Measurements from ENCODE around the gene CLIP2. TPM values are rescaled to one million over a fixed set of nuclear protein-coding genes. Genes with fewer than 3 reads are reported as not detected.

Gene CLIP2
- total RNA-seq, 1 donor from 2014 or later = 40.7 TPM

DNA sequence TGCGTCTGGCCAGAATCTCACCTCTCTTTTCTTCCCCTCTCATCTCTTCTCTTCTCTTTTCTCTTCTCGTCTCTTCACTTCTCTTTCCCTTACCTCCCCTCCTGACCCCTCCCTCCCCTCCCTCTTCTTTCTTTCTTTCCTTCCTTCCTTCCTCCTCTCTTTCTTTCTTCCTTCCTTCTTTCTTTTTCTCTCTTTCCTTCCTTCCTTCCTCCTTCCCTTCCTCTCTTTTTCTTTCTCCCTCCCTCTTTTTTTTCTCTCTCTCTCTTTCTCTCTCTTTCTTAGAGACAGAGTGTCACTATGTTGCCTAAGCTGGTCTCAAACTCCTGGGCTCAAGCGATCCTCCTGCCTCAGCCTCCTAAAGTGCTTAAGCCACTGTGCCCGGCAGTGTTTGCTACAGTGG, 159.9 kb downstream of the CLIP2 start:
- DNase-seq = no peak

DNA sequence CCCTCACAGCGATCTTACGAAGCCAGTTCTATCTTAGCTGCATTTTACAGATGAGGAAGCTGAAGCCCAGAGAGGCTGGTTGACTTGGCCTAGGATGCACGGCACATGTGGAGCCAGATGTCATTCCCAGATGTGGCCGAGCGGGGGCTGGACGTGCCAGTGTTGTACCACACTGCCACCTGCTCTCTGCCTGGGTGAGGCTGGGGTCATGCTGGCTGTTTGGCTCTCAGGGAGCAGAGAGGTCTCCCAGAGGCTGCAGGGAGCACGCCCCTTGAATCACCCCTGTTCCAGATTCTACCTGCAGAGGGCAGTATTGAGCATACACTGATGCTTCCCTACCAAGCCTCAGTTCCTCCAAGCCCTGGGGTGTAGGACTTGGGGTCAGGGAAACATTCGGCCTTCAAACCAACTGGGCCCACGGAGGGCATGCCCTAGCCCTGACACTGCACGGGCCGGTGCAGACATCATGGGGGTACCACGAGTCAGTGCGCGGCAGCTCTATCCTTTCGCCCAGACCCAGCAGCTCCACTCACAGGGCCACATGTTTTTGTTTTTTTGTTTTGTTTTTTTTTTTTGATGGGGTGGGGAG, 160.7 kb downstream of the CLIP2 start:
- peak; percentile 83 for DNase-seq

DNA sequence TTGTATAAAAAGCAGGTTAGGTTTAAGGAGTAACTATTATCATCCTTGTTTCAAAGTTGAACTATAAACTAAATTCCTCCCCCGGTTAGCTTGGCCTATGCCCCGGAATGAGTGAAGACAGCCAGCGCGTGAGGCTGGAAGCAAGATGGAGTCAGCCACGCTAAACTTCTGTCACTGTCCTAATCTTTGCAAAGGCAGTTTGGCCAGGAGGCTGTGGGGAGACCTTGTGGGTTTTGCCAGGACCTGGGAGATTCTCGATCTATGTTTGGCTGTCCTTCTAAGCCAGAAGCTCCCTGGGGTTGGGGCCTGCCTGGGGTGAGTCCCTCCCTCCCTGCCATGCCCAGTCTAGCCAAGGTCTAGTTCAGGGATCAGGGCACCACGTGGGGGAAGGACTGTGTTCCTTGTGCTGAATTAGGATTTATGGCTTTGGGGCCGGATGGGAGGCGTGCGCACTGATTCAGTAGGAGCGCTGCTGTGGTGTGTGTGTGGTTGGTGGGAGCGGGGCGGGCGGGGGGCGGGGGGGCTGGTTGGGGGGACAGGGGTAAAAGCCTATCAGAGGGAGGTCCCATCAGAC, 163.6 kb downstream of the CLIP2 start:
- peak; percentile 23 for DNase-seq

DNA sequence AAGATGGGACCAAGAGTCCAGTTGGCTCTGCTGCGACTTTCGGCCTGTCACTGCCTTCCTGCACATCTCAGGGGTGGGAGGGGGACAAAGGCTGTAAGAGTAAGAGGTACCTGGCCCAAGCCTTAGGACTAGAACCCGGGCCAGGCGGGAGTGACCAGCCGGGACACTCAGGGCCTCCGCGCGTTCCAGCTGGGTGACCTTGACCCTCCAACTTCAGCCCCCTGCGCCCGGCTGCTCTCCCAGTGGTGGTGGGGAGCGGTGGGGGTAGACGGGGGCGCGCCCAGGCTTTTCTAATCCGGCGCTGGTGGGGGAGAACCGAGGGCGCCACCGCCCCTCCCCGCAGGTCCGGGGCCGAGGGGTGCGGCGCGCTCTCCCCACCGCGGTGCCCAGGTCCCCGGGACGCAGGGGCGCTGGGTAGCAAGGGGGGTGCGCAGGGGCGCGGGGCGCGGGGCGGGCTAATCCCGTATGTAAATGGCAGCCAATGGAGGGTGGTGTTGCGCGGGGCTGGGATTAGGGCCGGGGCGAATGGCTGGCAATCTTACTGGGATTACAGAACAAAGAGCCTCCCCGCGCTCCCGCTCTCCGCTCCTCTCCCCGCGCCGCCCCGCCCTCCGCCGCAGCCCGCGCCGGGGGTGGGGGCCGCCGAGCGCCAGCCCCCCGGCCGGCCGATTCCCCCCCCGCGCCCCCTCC, 164.3 kb downstream of the CLIP2 start, which contains the start of gene GTF2IRD1:
GTF2IRD1 (plus strand) TSS at position 585 of the 690 bp plus-strand sequence. CDS start 54,175 bp downstream, outside the sequence.
- peak; percentile 68 for DNase-seq

DNA sequence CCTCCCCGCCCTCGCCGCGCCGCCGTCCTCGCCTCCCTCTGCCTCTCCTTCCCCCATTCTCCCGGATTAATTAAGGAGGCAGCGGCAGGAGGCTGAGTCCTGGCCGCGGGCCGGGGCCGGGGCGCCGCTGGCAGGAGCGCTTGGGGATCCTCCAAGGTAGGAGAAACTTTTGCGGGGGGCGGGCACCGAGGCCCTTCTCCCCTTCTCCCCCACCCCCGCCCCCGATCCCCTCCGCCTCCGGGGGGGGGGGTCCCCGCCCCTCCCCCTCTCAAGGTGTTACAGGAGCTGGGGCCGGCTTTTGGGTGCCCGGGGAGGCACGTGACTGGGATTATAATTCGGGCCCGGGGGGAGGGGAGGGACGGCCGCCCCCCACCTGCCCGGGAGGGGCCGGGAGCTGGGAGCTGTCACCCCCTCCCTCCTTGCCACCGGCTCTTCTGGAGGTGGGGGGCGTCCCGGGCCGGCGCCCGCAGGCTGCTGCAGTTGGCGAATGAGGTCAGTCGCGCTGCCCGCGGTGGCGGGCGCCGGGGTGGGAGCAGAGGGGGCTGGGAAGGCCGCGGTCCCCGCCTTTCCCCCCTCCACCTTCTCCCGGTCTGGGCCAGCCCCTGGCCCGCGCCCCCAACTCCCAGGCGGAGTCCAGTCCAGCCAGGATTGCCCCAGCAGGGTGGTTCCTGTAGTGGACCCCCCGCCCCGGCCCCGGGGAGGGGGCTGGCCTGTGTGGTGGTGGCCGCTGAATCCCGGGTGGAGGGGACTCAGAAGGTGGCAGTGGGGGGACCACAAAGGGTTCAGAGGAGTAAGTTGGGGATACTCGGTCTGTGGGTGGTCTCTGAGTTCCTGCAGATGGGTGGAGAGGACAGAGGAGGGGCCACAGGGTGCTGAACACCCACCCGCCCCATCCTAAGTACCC, 165.1 kb downstream of the CLIP2 start:
- no peak for DNase-seq

DNA sequence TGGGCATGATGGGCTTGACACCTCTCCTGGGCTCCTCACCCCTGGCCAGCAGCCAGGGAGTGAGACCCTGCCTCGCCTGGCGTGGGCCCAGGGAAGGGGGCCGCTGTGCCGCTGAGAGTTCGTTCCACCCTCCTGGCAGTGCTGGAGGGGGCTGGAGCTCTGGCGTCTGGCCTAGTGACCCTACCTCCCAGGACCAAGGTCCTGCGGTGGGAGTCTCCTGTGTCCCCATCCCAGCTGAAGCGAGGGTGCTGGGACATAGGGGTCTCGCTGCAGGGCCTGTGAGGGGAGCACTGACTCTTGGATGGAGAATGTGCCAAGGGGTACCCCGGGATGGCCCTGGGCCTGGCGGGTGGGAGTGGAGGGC, 165.7 kb downstream of the CLIP2 start:
- DNase-seq = no peak

DNA sequence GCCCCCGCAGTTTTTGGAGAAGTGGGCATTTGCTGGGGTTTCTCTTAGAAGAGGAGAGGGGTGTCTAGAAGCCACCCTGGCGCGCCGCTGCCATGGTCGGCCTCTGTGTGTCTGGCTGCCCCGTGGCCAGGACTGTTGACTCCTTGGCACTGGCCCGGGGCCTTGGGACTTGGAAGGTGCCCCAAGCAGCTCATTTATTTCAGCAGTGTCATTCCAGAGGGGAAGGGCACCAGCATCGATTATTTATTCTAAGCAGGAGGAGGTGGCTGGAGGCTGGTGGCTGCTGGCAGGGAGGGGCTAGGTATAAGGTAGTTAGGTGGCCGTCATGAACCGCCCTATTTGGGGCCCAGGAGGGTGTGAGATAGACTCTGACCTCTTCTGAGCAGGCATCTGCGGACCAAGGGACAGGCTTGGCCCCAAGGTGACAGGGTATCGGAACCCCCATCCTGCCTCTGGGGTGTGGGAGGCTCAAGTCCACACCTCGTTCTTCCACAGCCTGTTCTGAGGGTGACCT, 166.1 kb downstream of the CLIP2 start:
- DNase-seq = no peak

Other genes with a start within 250 kb of the CLIP2 start
- 20.4 and 32.7 TPM in 2 replicates for gene LIMK1, start 205.6 kb upstream of the CLIP2 start, total RNA-seq
- 305 and 481 TPM in 2 replicates for gene EIF4H, start 115.1 kb upstream of the CLIP2 start, total RNA-seq
- 1.2 and 1.9 TPM in 2 replicates for gene LAT2, start 79.4 kb upstream of the CLIP2 start, total RNA-seq
- 20.9 and 26.9 TPM in 2 replicates for gene RFC2, start 35.0 kb upstream of the CLIP2 start, total RNA-seq
- 6.1 and 7.4 TPM in 2 replicates for gene GTF2IRD1, start 164.5 kb downstream of the CLIP2 start, total RNA-seq